ENCODE data around the gene SCGB1D4.
A peak's percentile ranks its signal among the peaks of the same experiment; 100 is the strongest.

GRCh38 chr11:62324731-62325556 lies 26.1 kb upstream of the SCGB1D4 start:
- TF ChIP-seq CTCF (optimal IDR thresholded peaks at IDR 0.05 in 1 of 3, IDR thresholded peaks at IDR 0.05 in 1 of 3, conservative IDR thresholded peaks at IDR 0.05 in 1 of 3; ENCODE audit: extremely low read depth in 1 of 3, insufficient read depth in 2 of 3, low read length in 3 of 3), result peak; percentile 74 to 78 (median 77)
- no peak for TF ChIP-seq EZH2 (IDR thresholded peaks at IDR 0.05; ENCODE audit: low read length)
